K562 (cell line): ENCODE results near the gene SLC8A2. TPM values are rescaled to one million over a fixed set of nuclear protein-coding genes. Genes with fewer than 3 reads are reported as not detected.

Experiments used
- ADNP ChIP-seq: fragments of 200-800 bp; sonication (Bioruptor generic); IDR thresholded peaks from 2 replicates; pipeline ENCODE4 v1.6.1; 2016; ENCODE audit warnings: missing genetic modification characterization, missing compliant biosample characterization
- CTBP1 ChIP-seq: fragments of 450-650 bp; IDR thresholded peaks from 2 replicates; pipeline ENCODE4 v1.6.1; 2016; ENCODE audit warnings: borderline replicate concordance
- FOXJ3 ChIP-seq: sonication (generic); formaldehyde crosslinking; IDR thresholded peaks from 2 replicates; pipeline ENCODE4 v1.4.0; 2020; ENCODE audit warnings: mild to moderate bottlenecking, missing genetic modification reagents
- FOXK2 ChIP-seq, 2 experiments: fragments of 450-650 bp; IDR thresholded peaks in 1 of 2; conservative IDR thresholded peaks in 1 of 2; 2 replicates each; pipeline ENCODE4 v1.6.1; 2016; ENCODE audit warnings: low read depth in 2 of 2, mild to moderate bottlenecking in 1 of 2
- GABPB1 ChIP-seq: sonication (generic); formaldehyde crosslinking; IDR thresholded peaks from 2 replicates; pipeline ENCODE4 v1.8.0; 2022; ENCODE audit warnings: mild to moderate bottlenecking, missing genetic modification reagents
- GTF2E2 ChIP-seq: fragments of 200-800 bp; sonication (Bioruptor generic); IDR thresholded peaks from 2 replicates; pipeline ENCODE4 v1.6.1; 2016; ENCODE audit warnings: missing genetic modification characterization, missing compliant biosample characterization
- HDGF ChIP-seq: fragments of 450-650 bp; IDR thresholded peaks from 2 replicates; pipeline ENCODE4 v1.6.1; 2016
- HMGN3 ChIP-seq: IDR thresholded peaks from 2 replicates; pipeline ENCODE4 v1.6.1; 2011; ENCODE audit warnings: borderline replicate concordance, low read depth, mild to moderate bottlenecking, mixed read lengths, low read length; ENCODE audit not compliant: insufficient read length; ENCODE audit errors: extremely low read depth
- NR2F6 ChIP-seq: fragments of 450-650 bp; formaldehyde crosslinking; IDR thresholded peaks from 2 replicates; pipeline ENCODE4 v1.4.0; 2020; ENCODE audit warnings: mild to moderate bottlenecking
- SREBF1 ChIP-seq: fragments of 150-350 bp; IDR thresholded peaks from 2 replicates; pipeline ENCODE4 v1.6.1; 2014; ENCODE audit warnings: antibody characterized with exemption, low read depth, low read length, borderline replicate concordance
- TEAD4 ChIP-seq, 2 experiments: sonication (generic) in 1 of 2; formaldehyde crosslinking in 1 of 2; IDR thresholded peaks; 2 replicates each; pipeline versions ENCODE4 v1.6.1 to v1.8.0; 2012 to 2022; ENCODE audit warnings: borderline replicate concordance in 1 of 2, inconsistent platforms in 1 of 2, low read length in 1 of 2, mild to moderate bottlenecking in 1 of 2, missing genetic modification reagents in 1 of 2
- XRCC4 ChIP-seq: IDR thresholded peaks from one replicate; pipeline ENCODE4 v1.6.1; 2011; ENCODE audit not compliant: insufficient read depth, insufficient read length; ENCODE audit errors: extremely low read depth
- ZBTB8A ChIP-seq: fragments of 450-650 bp; IDR thresholded peaks from 2 replicates; pipeline ENCODE4 v1.6.1; 2018; ENCODE audit warnings: mild to moderate bottlenecking, moderate library complexity; ENCODE audit not compliant: partially characterized antibody
- ZNF121 ChIP-seq: sonication (generic); formaldehyde crosslinking; conservative IDR thresholded peaks from 2 replicates; pipeline ENCODE4 v1.8.0; 2022; ENCODE audit warnings: missing genetic modification reagents
- ZNF143 ChIP-seq: sonication (generic); formaldehyde crosslinking; IDR thresholded peaks from 2 replicates; pipeline ENCODE4 v1.9.0; 2022; ENCODE audit warnings: mild to moderate bottlenecking, missing genetic modification reagents
- ZNF347 ChIP-seq: fragments of 450-650 bp; formaldehyde crosslinking; IDR thresholded peaks from 2 replicates; pipeline ENCODE4 v1.4.0; 2020; ENCODE audit warnings: low read depth, mild to moderate bottlenecking, moderate library complexity
- ZNF699 ChIP-seq: fragments of 250-450 bp; sonication (Bioruptor Pico); IDR thresholded peaks from 2 replicates; pipeline ENCODE4 v1.8.0; 2021; ENCODE audit warnings: mild to moderate bottlenecking, moderate library complexity; ENCODE audit not compliant: insufficient replicate concordance
- ZZZ3 ChIP-seq: fragments of 450-650 bp; IDR thresholded peaks from 2 replicates; pipeline ENCODE4 v1.6.1; 2016; ENCODE audit warnings: antibody characterized with exemption, mild to moderate bottlenecking, moderate library complexity
- polyA plus RNA-seq, 8 experiments: library from polyadenylated mRNA; depleted of rRNA in 4 of 8; stranded (reverse) in 5 of 8; unstranded in 3 of 8; fragments of >200 nt; fragmentation: Nextera tagmentation in 2 of 8; fragmentation: Illumina TruSeq in 1 of 8; extraction: Ambion mirVana in 2 of 8; extraction: Trizol in 1 of 8; gene quantifications; 2 replicates each; pipeline versions ENCODE4 v1.2.1 to v1.2.3, GENCODE V29; 2011 to 2014; ENCODE audit warnings: inconsistent platforms in 1 of 8, missing spikeins in 1 of 8
- total RNA-seq, 7 experiments: library from RNA; depleted of rRNA in 6 of 7; stranded (reverse); fragments of >200 nt in 6 of 7; fragmentation: Illumina TruSeq in 2 of 7; extraction: Trizol in 2 of 7; gene quantifications; 2 replicates each; pipeline versions ENCODE4 v1.2.1 to v1.2.3, GENCODE V29; 2011 to 2021; ENCODE audit warnings: low replicate concordance in 1 of 7
- TF ChIP-seq, protein P1 (sequence below): fragments of 450-650 bp; formaldehyde crosslinking; conservative IDR thresholded peaks from 2 replicates; pipeline ENCODE4 v1.4.0; 2022; ENCODE audit warnings: mild to moderate bottlenecking, missing genetic modification characterization
- TF ChIP-seq, protein P2 (sequence below): sonication (generic); formaldehyde crosslinking; IDR thresholded peaks from 2 replicates; pipeline ENCODE4 v1.8.1; 2023; ENCODE audit warnings: mild to moderate bottlenecking, missing genetic modification reagents
- TF ChIP-seq, protein P3 (sequence below): fragments of 250-450 bp; sonication (Bioruptor Pico); IDR thresholded peaks from 2 replicates; pipeline ENCODE4 v1.5.0; 2021; ENCODE audit warnings: mild to moderate bottlenecking, moderate library complexity

SLC8A2 gene
- total and polyA plus RNA-seq, 9 of the 15 experiments (the other 6 are each of a cell fraction or from before 2014, with no cell fraction given), result 0.07 to 0.66 (median 0.24) TPM; not detected in 3

DNA sequence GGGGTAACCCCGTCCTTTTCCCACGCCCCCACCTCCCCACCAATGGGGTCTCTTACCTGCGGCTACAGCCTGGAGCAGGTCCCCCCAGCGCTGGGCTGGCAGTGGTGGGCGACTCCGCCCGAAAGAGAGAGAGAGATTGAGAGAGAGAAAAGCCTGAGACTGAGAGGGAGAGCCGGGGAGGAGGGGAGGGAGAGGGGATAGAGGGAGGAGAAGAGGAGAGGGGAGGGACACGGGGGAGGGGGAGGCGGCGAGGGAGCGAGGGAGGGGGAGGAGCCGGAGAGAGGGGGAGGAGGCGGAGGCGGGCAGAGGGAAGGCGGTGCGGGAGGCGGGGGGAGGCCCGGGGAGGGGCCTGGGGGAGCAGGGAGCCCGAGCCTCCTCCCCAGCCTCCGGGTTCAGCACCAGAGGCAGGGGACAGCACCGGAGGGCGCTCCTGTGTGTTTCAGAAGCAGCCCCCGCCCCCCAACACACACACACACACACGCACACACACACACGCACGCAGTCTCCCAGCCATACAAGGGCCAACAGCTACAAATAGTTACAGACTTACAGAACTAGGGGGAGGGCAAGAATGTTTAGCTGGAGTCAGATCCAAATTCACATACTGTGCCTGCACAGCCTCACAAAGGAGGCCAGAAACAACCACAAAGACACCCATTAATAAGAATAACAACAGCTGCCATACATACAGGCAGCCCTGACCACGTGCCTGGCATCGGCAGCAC is at the start of gene SLC8A2 (continued):
- TF ChIP-seq XRCC4, result no peak
- no peak for TF ChIP-seq ZBTB8A
- TF ChIP-seq ZNF699 (CRISPR knock-in tag), result no peak
- no peak for TF ChIP-seq GTF2E2 (tag)
- TF ChIP-seq NR2F6 (CRISPR knock-in tag), result no peak
- no peak for TF ChIP-seq ADNP (tag)
- TF ChIP-seq ZNF143, result peak; percentile 43; the same call in 1 of the 2 replicates
- TF ChIP-seq CTBP1, result no peak
- TF ChIP-seq GABPB1, result peak; percentile 62
- TF ChIP-seq HDGF, result no peak
- TF ChIP-seq ZNF121 (CRISPR knock-in tag), result no peak
- no peak for TF ChIP-seq SREBF1
- TF ChIP-seq, protein P1, sequence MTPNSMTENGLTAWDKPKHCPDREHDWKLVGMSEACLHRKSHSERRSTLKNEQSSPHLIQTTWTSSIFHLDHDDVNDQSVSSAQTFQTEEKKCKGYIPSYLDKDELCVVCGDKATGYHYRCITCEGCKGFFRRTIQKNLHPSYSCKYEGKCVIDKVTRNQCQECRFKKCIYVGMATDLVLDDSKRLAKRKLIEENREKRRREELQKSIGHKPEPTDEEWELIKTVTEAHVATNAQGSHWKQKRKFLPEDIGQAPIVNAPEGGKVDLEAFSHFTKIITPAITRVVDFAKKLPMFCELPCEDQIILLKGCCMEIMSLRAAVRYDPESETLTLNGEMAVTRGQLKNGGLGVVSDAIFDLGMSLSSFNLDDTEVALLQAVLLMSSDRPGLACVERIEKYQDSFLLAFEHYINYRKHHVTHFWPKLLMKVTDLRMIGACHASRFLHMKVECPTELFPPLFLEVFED (CRISPR knock-in tag), result peak; percentile 78; the same call in 1 of the 2 replicates
- TF ChIP-seq, protein P2, sequence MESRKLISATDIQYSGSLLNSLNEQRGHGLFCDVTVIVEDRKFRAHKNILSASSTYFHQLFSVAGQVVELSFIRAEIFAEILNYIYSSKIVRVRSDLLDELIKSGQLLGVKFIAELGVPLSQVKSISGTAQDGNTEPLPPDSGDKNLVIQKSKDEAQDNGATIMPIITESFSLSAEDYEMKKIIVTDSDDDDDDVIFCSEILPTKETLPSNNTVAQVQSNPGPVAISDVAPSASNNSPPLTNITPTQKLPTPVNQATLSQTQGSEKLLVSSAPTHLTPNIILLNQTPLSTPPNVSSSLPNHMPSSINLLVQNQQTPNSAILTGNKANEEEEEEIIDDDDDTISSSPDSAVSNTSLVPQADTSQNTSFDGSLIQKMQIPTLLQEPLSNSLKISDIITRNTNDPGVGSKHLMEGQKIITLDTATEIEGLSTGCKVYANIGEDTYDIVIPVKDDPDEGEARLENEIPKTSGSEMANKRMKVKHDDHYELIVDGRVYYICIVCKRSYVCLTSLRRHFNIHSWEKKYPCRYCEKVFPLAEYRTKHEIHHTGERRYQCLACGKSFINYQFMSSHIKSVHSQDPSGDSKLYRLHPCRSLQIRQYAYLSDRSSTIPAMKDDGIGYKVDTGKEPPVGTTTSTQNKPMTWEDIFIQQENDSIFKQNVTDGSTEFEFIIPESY (CRISPR knock-in tag), result peak; percentile 58
- peak; percentile 48; the same call in 1 of the 2 replicates for TF ChIP-seq FOXJ3 (CRISPR knock-in tag)
- peak in 1 of 2 experiments; percentile 51; a peak in 2 of 4 replicates for TF ChIP-seq FOXK2 (conservative IDR thresholded peaks at IDR 0.05 in 1 of 2, IDR thresholded peaks at IDR 0.05 in 1 of 2; ENCODE audit: low read depth in 2 of 2)
- no peak for TF ChIP-seq ZZZ3
- TF ChIP-seq TEAD4 (IDR thresholded peaks at IDR 0.05; ENCODE audit: low read length), result no peak
- TF ChIP-seq TEAD4 (CRISPR knock-in tag; IDR thresholded peaks at IDR 0.05; ENCODE audit: borderline replicate concordance), result no peak
- no peak for TF ChIP-seq ZNF347 (CRISPR knock-in tag)
- TF ChIP-seq HMGN3, result no peak
- TF ChIP-seq, protein P3, sequence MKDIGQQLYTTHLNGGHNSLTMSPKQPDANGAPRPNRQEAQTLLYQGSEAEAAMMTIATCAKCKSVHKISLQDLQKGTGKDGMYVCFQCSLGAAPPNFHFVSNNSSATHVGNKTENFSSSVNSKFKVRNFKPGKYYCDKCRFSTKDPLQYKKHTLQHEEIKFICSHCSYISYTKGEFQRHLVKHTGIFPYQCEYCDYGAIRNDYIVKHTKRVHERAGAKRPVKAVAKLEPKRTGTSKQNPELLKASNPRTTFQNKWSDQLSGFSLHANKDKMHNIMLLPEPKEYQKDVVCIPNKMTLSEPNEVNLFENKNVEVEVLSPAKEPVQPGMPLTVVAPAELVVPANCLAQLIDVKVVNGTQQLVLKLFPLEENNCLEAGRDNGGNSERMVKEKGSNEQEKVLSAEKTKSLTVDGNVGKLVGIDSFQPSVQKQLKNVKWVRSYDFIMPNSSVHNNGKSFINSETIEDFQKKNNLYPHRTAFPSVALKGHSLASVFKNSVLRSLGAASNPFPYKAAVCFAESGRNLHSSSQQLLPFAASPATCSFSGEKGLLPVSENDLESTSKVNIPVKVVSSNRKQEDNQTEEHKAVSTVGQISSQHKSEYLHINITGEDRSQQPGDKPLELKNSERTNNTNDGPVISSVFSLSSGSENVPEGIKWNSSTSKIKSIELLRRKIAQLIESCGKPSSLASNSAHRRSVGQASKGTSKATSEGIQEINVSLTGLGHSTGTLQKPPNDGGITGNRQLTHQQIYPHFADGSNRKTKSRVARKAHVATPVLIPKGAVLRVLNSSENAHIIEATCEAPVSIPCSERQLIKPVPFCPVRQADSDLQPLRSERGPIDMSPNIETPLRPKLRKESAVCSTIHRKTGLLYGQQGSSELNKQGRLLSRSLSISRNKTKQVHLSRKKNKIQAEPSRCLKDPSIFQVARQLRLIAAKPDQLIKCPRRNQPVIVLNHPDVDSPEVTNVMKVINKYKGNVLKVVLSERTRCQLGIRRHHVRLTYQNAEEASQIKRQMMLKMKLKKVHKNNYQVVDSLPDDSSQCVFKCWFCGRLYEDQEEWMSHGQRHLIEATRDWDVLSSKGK (CRISPR knock-in tag), result no peak
